IPS-20b (cell line): ENCODE results near the gene RHEX.
"Not testable (repeated sequence)": the region's sequence is repeated elsewhere in the genome, so short reads cannot be mapped to it uniquely, and the experiment has no call there.

Experiments used
- H3K27ac ChIP-seq: one replicate; pipeline ENCODE4 v1.5.1; 2013; ENCODE audit warnings: low read length
- H3K27me3 ChIP-seq: 2 replicates; pipeline ENCODE4 v1.6.1; 2013; ENCODE audit warnings: mild to moderate bottlenecking, low read length, inconsistent platforms; ENCODE audit not compliant: insufficient read depth
- H3K36me3 ChIP-seq: 2 replicates; pipeline ENCODE4 v1.6.1; 2013; ENCODE audit warnings: low read depth, mild to moderate bottlenecking, inconsistent platforms, low read length, moderate library complexity; ENCODE audit not compliant: insufficient read depth
- H3K4me1 ChIP-seq: 2 replicates; pipeline ENCODE4 v1.6.1; 2013; ENCODE audit warnings: mild to moderate bottlenecking, control low read depth, inconsistent platforms, low read length, moderate library complexity; ENCODE audit not compliant: insufficient read depth
- H3K4me3 ChIP-seq: 2 replicates; pipeline ENCODE4 v1.5.1; 2013; ENCODE audit warnings: mild to moderate bottlenecking, low read length, inconsistent platforms
- H3K9ac ChIP-seq: 2 replicates; pipeline ENCODE4 v1.6.1; 2013; ENCODE audit warnings: low read depth, mild to moderate bottlenecking, inconsistent platforms, low read length, moderate library complexity
- H3K9me3 ChIP-seq: 2 replicates; pipeline ENCODE4 v1.6.1; 2013; ENCODE audit warnings: mild to moderate bottlenecking, low read depth, low read length, inconsistent platforms; ENCODE audit not compliant: insufficient read depth

The RHEX gene, protein sequence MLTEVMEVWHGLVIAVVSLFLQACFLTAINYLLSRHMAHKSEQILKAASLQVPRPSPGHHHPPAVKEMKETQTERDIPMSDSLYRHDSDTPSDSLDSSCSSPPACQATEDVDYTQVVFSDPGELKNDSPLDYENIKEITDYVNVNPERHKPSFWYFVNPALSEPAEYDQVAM

DNA sequence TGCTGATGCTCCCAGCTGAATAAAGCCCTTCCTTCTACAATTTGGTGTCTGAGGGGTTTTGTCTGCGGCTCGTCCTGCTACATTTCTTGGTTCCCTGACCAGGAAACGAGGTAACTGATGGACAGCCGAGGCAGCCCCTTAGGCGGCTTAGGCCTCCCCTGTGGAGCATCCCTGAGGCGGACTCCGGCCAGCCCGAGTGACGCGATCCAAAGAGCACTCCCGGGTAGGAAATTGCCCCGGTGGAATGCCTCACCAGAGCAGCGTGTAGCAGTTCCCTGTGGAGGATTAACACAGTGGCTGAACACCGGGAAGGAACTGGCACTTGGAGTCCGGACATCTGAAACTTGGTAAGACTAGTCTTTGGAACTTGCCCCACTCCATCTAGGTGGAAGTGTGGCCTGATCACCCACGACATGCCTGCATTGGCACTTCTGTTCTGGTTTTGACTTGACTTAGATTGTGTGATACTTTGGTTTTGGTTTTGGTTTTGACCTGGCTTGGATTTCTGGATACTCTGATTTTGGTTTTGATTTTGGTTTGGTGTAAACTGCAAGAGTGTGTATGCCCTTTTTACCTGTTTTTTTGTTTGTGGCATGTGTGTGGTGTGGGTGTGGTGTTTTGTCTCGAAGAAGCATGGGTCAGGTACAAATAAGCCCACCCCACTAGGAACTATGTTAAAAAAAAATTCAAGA lies at the start of gene RHEX:
RHEX (plus strand) TSS at position 255 of the 692 bp plus-strand sequence. CDS start 44,656 bp downstream, outside the sequence.
- not testable (repeated sequence) for H3K4me3 ChIP-seq, H3K9me3 ChIP-seq, H3K4me1 ChIP-seq, H3K27ac ChIP-seq, H3K27me3 ChIP-seq, H3K36me3 ChIP-seq, H3K9ac ChIP-seq

DNA sequence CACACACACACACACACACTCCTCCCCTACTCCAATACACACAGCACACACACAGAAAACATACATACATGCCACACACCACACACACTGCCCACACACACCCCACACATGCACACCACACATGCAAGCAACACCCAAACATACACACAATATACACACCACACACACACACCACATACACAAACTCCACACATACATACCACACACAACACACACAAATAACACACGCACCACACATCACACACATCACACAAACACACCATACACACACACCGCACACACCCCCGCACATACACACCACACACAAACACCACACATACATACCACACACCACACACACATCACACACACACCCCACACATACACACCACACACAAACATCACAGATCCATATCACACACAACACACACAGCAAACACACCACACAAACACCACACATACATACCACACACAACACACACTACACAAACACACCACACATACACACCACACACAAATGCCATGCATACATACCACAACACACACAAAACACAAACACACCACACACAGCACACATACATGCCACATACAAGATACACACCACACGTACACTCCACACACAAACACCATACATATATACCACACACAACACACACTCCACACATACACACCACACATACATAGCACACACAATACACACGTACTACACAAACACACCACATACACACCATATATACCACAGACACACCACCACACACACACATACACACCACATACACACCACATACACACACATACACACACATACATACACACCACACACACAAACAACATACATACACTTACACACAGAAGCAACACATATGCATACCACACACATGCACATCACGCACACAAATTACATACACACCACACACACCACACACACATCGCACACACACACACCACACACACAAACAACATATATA lies 48.8 kb upstream of the RHEX start:
- Histone ChIP-seq H3K27me3 (peaks cover 14% of the 10 kb centered on the region; the same call in 1 of the 2 replicates), H3K9me3 (no peaks in the 10 kb centered on the region), H3K9ac (no peak overlapping the region), H3K27ac (no peak overlapping the region), H3K4me3 (no peak overlapping the region), H3K36me3 (no peaks in the 10 kb centered on the region), H3K4me1 (no peaks in the 10 kb centered on the region)

- Histone ChIP-seq H3K27ac (no peak overlapping the region), H3K27me3 (peaks cover 7% of the 10 kb centered on the region; the same call in 1 of the 2 replicates), H3K4me1 (no peaks in the 10 kb centered on the region)
Measured at GRCh38 chr1:206004826-206005225, 48.1 kb upstream of the RHEX start.

DNA sequence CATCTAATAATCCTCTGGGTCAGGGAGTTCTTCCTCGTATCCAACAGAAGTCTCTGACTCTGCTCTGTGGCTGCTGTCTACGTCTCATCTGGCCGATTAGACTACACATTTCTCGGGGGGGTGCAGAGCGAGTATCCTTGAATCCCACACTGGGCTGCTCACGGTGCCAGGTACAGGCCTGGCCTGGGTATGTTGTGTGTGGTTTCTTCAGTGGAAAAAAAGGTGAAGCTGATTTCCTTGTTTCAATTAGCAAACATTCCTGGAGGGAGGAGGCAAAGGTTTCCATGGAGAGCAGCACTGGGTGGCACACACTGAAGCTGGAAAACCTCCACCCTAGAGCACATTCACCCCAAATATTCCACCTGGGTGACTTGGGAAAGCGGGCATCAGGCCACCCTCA lies 47.7 kb upstream of the RHEX start:
- Histone ChIP-seq H3K36me3 (no peaks in the 10 kb centered on the region), H3K4me3 (no peak overlapping the region), H3K9me3 (no peaks in the 10 kb centered on the region), H3K27ac (no peak overlapping the region), H3K9ac (no peak overlapping the region), H3K27me3 (peaks cover 3% of the 10 kb centered on the region; the same call in 1 of the 2 replicates), H3K4me1 (no peaks in the 10 kb centered on the region)

More at GRCh38 chr1:206004826-206005225, 48.1 kb upstream of the RHEX start:
- H3K9me3 ChIP-seq, result no peaks in the 10 kb centered on the region
- H3K36me3 ChIP-seq, result no peaks in the 10 kb centered on the region
- no peak overlapping the region for H3K9ac ChIP-seq
- H3K4me3 ChIP-seq, result no peak overlapping the region

- no peak overlapping the region for H3K9ac ChIP-seq
- H3K4me3 ChIP-seq, result no peak overlapping the region
- no peak overlapping the region for H3K27ac ChIP-seq
- no peaks in the 10 kb centered on the region for H3K4me1 ChIP-seq
- H3K27me3 ChIP-seq, result no peaks in the 10 kb centered on the region; the same call in 1 of the 2 replicates
- no peaks in the 10 kb centered on the region for H3K9me3 ChIP-seq
- no peaks in the 10 kb centered on the region for H3K36me3 ChIP-seq
Measured at GRCh38 chr1:206005778-206006180, 47.2 kb upstream of the RHEX start.

DNA sequence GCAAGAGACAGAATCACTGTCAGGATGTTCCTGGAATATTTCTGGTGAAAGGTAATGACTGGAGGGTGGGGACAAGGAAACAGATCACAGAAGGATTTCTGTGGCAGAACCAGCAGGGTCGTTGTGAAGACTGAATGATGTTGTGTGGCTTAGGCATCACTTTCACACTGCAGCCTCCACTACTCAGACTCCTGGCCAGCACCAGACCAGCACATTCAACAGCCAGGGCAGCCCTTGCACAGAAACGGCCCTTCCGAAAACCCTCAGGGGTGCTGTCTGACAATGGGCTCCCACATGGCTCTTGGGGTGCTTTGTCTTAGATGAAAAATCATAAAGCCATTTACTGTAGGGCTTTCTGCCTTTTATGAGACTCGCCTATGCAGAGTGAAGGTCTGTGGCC lies 46.0 kb upstream of the RHEX start:
- no peak overlapping the region for H3K27ac ChIP-seq
- no peak overlapping the region for H3K9ac ChIP-seq
- H3K27me3 ChIP-seq, result no peaks in the 10 kb centered on the region
- H3K36me3 ChIP-seq, result no peaks in the 10 kb centered on the region
- H3K9me3 ChIP-seq, result no peaks in the 10 kb centered on the region
- no peak overlapping the region for H3K4me3 ChIP-seq
- no peaks in the 10 kb centered on the region for H3K4me1 ChIP-seq

DNA sequence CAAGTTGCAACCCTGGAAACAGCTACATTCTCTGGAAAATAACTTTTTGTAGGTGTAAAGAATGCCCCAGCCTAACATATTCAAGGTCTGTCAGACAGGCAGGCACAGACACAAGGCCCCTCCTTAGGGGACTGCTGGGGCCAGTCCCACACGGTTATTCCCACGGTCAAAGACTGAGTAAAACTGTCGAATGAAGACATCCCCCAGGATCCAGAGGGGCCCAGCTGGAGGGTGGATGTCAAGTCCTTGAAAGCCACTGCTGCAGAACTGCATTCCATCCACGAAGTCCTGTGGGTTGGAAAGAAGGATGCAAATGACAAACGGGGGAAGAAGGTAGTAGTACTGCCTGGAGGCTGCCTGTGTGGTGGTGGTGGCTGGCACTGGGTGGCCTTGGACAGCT lies 42.9 kb upstream of the RHEX start:
- H3K4me1 ChIP-seq, result no peaks in the 10 kb centered on the region
- no peaks in the 10 kb centered on the region for H3K9me3 ChIP-seq
- H3K4me3 ChIP-seq, result no peak overlapping the region
- no peak overlapping the region for H3K27ac ChIP-seq
- no peak overlapping the region for H3K9ac ChIP-seq
- H3K36me3 ChIP-seq, result no peaks in the 10 kb centered on the region
- H3K27me3 ChIP-seq, result no peaks in the 10 kb centered on the region

GRCh38 chr1:206011057-206011456 lies 41.9 kb upstream of the RHEX start:
- Histone ChIP-seq H3K4me1 (no peaks in the 10 kb centered on the region), H3K36me3 (no peaks in the 10 kb centered on the region)

GRCh38 chr1:206012086-206012859 lies 40.7 kb upstream of the RHEX start:
- H3K27ac ChIP-seq, result no peak overlapping the region
- H3K27me3 ChIP-seq, result no peaks in the 10 kb centered on the region
- no peaks in the 10 kb centered on the region for H3K36me3 ChIP-seq
- no peaks in the 10 kb centered on the region for H3K4me1 ChIP-seq
- H3K4me3 ChIP-seq, result no peak overlapping the region
- no peak overlapping the region for H3K9ac ChIP-seq
- no peaks in the 10 kb centered on the region for H3K9me3 ChIP-seq

More at GRCh38 chr1:206011057-206011456, 41.9 kb upstream of the RHEX start:
- no peak overlapping the region for H3K27ac ChIP-seq
- no peak overlapping the region for H3K4me3 ChIP-seq
- H3K27me3 ChIP-seq, result no peaks in the 10 kb centered on the region
- no peak overlapping the region for H3K9ac ChIP-seq
- H3K9me3 ChIP-seq, result no peaks in the 10 kb centered on the region

DNA sequence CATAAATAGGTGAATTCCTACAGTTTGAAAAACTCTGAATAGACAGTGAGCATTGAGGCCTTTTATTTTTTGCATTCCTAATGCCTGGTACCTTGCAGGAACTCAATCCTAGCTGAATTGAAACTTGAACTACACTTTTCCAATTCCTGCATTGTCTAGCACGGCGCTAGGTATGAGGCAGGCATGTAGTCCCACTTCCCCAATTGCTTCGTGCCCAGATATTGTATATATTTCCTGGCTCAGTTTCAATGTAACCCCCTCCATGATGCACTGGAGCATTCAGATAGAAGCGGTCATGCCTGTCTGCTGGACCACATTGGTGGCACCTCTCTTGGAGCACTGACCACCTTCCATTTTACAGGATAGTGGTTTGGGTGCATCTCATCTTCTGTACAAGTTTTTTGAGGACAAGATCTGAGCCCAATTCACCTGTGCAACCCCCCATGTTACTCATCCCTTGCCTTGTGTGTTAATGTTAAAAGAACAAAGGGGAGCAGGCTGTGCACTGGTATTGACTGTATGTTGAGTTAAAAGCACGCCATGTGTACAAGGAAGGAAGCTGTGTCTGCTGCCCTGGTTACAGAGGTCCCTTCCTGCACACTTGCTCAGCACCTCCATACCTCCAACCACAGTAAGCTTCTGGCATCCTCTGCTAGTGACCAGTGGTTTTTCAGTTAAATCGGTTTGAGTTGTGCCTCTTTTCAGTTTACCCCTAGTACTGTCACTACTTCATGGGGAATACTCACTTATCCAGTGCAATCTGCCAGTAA lies 39.8 kb upstream of the RHEX start:
- H3K36me3 ChIP-seq, result no peaks in the 10 kb centered on the region
- H3K9me3 ChIP-seq, result no peaks in the 10 kb centered on the region
- H3K27ac ChIP-seq, result no peak overlapping the region
- no peaks in the 10 kb centered on the region for H3K4me1 ChIP-seq
- no peak overlapping the region for H3K4me3 ChIP-seq
- H3K27me3 ChIP-seq, result no peaks in the 10 kb centered on the region
- no peak overlapping the region for H3K9ac ChIP-seq
